DND-41 (cell line): ENCODE data around the gene PLXDC1.

Source experiments
- CTCF ChIP-seq: IDR thresholded peaks from 2 replicates; pipeline ENCODE4 v1.5.1; 2012; ENCODE audit warnings: borderline replicate concordance, low read length, moderate library complexity, mild to moderate bottlenecking; ENCODE audit not compliant: poor library complexity, severe bottlenecking; ENCODE audit errors: extremely low read depth
- EZH2 ChIP-seq: IDR thresholded peaks from 3 replicates; pipeline ENCODE4 v1.6.1; 2012; ENCODE audit warnings: borderline replicate concordance, low read depth, mild to moderate bottlenecking, moderate library complexity, low read length, inconsistent platforms; ENCODE audit not compliant: severe bottlenecking

GRCh38 chr17:39122991-39123390 is 28.4 kb downstream of the PLXDC1 start:
- TF ChIP-seq CTCF (no peak), EZH2 (no peak)
